ENCODE measurements around the gene SKAP2.
A peak's percentile ranks its signal among the peaks of the same experiment; 100 is the strongest.

Gene SKAP2
- 5.4 reads per million, percentile 21 among the genes with 10 or more reads in this experiment for total RNA-seq

DNA sequence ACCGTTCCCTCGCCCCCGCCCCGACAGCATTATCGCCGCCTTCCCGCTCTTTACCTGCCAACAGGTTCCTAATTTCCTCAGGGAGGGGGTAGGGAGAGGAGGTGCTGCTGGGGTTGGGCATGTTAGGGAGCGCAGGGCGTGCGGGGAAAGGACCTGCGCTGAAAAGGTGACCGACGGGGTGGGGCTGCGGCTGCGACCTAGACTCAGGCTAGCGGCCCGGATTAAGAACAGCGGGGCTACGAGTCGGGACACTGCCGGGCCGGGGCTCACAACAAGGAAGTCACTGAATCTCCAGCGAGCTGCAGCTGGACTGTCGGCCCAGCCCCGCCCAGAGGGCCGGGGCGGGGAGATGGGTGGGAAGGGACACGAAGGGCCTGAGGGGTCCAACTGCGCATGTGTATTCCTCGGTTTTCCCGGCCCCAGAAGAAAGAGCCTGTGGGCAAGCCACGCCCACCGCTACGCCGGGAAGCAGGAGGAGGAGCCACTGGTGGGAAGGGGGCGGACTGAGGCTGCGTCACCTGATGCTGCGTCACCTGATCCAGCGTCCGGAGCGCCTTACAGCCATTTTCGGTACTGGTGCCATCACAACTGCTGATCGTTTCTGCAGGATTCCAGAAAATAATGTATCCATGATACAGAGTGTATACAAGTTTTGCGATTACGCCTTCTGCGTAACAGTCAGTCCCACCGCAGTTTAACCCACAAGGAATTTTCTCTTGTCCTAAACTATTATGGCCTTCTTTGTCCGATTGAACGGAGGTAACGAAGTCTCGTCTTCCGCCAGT, at the start of gene SKAP2:
TSS of gene SKAP2 (minus strand) at position 282 of the 785 bp plus-strand sequence. CDS start at position 121, 161 bp downstream.
- peak; percentile 60 for DNase-seq

- no peak for DNase-seq
These were observed 48.6 kb upstream of the SKAP2 start for GRCh38 chr7:26912933-26913536.

GRCh38 chr7:26912338-26912737, 47.9 kb upstream of the SKAP2 start:
- no peak for DNase-seq

GRCh38 chr7:26910221-26910620, 45.8 kb upstream of the SKAP2 start:
- no peak for DNase-seq

DNA sequence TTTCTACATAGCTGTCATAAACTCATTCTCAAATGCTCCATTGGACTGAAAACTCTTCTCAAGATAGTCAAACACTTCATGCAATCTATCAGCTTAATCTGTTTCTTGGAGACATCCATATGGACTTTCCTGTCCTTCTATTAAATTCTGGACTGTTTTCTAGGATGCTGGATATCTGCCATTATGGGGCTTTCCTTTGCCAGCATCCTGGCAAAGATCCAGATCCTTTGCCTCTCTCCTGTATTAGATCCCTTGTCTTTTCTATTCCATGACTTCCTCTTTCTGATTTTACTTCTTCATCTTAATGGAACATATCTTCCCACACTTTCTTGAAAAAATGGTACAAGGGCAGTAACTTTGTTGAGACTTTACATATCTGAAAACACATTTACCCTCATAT, 35.9 kb upstream of the SKAP2 start:
- no peak for DNase-seq

DNA sequence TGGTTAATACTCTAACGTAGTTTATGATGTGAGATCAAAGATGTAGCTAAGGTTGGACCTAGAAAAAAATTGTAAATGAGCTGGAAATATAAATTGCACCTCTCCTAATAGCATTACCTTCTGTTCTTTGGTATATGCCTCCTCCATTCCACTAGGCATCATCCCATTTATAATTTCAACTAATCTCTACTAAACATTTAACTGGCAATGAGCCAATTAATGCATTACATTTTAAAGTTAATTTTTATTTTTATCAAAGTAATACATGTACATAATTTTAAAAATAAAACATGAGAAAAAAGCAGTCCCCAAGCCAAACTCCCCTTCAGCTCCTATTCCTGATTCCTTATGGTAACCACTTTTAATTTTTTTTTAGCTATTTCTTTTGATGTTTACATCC, 35.1 kb upstream of the SKAP2 start:
- no peak for DNase-seq

DNA sequence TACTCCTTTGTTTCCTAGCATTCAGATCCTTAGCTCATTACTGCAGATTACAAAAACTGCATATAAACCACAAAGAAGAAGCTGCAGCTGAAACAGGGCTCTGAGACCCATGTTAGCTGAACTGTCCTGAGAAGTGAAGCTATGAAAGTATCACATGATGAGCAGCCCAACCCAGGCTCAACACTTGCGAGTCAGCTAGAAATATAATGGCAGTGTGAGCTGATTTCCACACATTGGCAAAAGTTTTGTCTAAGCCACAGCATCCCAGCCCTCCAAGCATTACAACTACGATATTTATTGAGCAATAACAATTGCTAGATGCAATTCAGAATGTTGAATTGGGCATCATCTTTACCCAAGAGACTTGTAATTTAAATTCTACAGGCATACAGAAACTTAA, 34.5 kb upstream of the SKAP2 start:
- DNase-seq: no peak

- no peak for DNase-seq
These were observed 33.5 kb upstream of the SKAP2 start for GRCh38 chr7:26897928-26898327.

DNA sequence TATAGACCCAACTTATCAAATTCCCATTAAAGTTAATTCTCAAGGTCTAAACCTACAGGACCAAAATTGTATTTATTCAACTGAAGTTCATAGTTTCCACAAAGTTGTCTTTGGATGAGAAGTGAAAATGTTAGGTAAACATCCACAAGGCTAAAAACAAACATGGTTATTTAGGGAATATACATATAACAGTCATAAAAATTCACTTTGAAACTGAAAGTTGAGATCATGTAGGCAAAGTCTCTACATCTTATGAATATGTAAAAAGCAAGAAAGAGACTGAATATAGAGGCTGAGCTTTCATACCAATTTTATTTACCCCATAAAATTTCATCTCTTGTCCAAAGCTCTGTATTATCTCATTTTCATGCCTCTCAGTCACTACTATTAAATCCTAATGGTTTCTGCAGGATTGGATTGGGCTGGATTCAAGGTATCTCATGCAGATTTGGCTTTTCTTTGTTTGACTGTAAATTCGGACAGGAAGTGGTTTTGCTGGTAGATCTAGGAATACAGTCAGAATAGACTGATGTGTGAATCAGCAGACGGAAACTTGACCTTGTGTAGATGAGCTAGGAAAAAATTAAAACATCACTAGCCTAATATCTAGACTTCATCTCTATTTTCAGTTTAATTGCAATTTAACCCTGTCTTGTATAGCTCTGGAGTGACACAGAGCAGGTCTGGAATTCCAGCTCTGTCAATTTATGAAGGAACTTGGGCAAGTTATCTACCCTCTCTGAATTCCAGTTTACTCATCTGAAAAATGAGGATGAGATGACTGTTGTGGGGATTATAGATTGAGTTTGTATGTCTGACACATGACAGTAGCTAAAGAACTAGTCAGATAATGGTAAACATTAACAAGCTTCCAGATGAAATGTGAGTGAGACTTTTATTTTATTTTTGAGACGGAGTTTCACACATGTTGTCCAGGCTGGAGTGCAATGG, 27.3 kb upstream of the SKAP2 start:
- no peak for DNase-seq

- DNase-seq: no peak
These were observed 16.5 kb upstream of the SKAP2 start for GRCh38 chr7:26880852-26881251.

DNA sequence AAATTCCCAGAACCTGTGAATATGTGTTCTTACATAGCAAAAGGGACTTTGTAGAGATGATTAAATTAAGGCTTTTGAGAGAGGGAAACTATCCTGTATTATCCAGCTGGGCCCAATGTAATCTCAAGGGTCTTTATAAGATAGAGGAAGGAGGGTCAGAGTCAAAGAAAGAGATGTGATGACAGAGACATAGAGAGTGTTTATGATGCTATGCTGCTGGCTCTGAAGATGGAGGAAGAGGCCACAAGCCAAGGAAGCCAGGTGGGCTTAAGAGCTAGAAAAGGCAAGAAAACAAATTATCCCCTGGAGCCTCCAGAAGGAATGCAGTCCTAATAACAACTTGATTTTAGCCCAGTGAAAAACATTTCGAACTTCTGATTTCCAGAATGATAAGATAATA, 15.3 kb upstream of the SKAP2 start:
- DNase-seq: no peak

GRCh38 chr7:26868841-26869495, 4.6 kb upstream of the SKAP2 start:
- DNase-seq: no peak

- no peak for DNase-seq
These were observed 651 bp upstream of the SKAP2 start for GRCh38 chr7:26865094-26865388.

DNA sequence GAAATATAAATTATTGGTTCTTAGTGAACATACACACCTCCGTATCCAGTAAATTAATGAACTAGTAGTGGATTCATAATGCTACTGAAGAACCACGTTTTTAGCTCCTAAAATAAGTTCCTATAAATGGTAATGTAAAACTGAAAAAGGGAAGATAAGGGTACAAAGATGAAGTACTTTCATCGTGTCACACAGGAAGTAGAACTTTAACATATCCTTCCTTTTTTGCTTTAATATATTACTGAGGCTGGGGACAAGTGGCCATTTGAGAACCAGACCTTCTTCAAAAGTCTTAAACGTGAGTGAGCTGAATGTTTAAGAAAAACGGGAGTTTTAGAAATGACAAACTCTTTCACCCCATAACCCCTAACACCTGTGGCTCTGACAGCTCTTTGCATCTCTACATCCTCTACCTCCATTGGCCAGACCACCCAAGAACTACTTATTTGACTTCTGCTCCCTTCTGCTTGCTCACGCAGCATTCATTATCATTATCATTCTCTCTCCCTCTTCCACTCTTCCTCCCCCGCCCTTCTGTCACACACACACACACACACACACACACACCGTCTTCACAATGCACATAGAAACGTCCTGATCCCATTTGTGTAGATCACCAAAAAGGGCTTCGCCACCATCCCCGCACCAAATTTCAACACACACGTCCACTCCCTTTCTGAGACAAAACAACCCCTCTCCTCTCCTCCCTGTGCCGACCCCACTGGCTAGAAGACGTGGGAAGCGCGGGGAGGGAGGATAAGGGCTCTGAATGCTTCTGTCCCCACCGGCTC, 677 bp downstream of the SKAP2 start:
- no peak for DNase-seq

DNA sequence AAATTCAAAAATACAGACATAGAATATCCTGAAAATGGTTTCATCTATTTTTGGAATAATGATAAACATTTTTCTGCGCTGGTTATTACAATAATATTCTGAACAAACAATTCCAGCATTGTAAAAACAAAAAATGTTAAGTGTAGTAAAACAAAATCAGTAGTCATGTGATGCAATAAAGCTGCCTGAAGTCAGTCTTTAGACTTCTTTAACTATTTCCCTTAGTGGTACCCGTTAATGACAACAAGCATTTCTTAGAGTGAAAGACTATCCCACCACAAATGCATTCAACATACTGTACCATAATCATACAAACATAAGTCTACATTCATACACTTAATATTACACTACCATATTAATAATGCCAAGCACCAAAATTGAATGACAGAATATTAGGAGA, 1.6 kb downstream of the SKAP2 start:
- DNase-seq: no peak

- DNase-seq: no peak
These were observed 3.3 kb downstream of the SKAP2 start for GRCh38 chr7:26861050-26861449.

DNA sequence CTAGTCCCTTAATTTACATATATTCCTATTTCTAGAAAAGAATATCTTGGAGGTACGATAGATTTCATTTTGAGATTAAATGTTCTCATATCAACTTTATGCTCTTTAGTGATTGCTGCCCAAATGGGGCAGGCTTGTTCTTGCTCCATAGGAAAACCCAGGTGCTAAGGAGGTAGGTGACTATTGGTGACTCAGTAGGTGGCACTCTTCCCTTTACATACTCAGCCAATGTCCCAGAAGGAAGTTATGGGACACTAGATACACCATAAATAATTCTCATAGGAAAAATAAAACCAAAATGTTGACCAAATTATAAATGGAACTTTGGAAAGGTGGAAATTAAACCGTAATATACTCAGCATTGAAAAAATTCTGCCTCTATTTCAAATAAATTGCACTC, 4.0 kb downstream of the SKAP2 start:
- DNase-seq: no peak

GRCh38 chr7:26859720-26860119, 4.7 kb downstream of the SKAP2 start:
- DNase-seq: no peak

GRCh38 chr7:26858735-26859134, 5.7 kb downstream of the SKAP2 start:
- DNase-seq: no peak

DNA sequence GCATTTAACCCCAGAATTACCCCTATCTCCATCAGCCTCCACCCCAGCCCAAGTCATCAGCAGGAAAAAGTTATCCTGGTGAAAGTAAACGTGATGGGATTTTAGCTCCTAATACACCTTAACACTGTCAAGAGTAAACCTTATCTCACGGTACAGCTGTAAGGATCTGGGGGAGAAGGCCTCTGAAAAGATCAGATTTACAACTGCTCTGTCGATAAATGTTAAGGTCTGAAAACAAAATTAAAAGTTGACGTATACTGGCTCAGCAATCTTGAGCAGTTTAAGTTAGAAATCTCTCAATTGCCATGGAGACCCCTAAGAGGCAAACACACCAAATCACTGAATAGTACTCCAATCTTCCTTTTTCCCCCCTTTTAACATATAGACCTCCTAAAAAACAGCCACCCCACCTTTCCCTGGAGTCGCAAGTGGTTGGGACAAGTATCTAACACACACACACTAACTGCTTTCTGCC, 6.1 kb downstream of the SKAP2 start:
- no peak for DNase-seq

- DNase-seq: no peak
These were observed 6.7 kb downstream of the SKAP2 start for GRCh38 chr7:26857506-26858240.
